Stimulated activated naive CD8-positive, alpha-beta T cell treated with anti-CD3 and anti-CD28 coated beads, Interleukin-15, Interleukin-2, amounts not matched to agents 100 ng/mL and 50 ng/mL, for 24 hours (primary cell): ENCODE data around the gene TMC6.
A peak's percentile ranks its signal among the peaks of the same experiment; 100 is the strongest.
"Not testable (repeated sequence)": the region's sequence is repeated elsewhere in the genome, so short reads cannot be mapped to it uniquely, and the experiment has no call there.

ENCODE experiments used
- H3K27ac Mint-ChIP-seq: one replicate; pipeline ENCODE4 v1.8.0; 2021; ENCODE audit warnings: mild to moderate bottlenecking, mixed read lengths
- H3K27me3 Mint-ChIP-seq: one replicate; pipeline ENCODE4 v1.8.0; 2021; ENCODE audit warnings: mixed read lengths
- H3K36me3 Mint-ChIP-seq: one replicate; pipeline ENCODE4 v1.8.0; 2021; ENCODE audit warnings: low read depth, mixed read lengths
- H3K4me1 Mint-ChIP-seq: one replicate; pipeline ENCODE4 v1.8.0; 2021; ENCODE audit warnings: low read depth, mixed read lengths
- H3K4me3 Mint-ChIP-seq: one replicate; pipeline ENCODE4 v1.8.0; 2021; ENCODE audit warnings: mild to moderate bottlenecking, mixed read lengths
- H3K9me3 Mint-ChIP-seq: one replicate; pipeline ENCODE4 v1.8.0; 2021; ENCODE audit warnings: mixed read lengths

The TMC6 gene

GRCh38 chr17:78124836-78125137 is 3.8 kb downstream of the TMC6 start:
- Mint-ChIP-seq H3K4me3 (peak overlapping the region; percentile 89), H3K27ac (no peak overlapping the region), H3K9me3 (no peaks in the 10 kb centered on the region), H3K36me3 (peaks cover 27% of the 10 kb centered on the region), H3K27me3 (no peaks in the 10 kb centered on the region), H3K4me1 (peaks cover 79% of the 10 kb centered on the region)

GRCh38 chr17:78124081-78124835 is 4.3 kb downstream of the TMC6 start:
- peaks cover 75% of the 10 kb centered on the region for H3K4me1 Mint-ChIP-seq
- no peaks in the 10 kb centered on the region for H3K27me3 Mint-ChIP-seq
- no peaks in the 10 kb centered on the region for H3K9me3 Mint-ChIP-seq
- H3K27ac Mint-ChIP-seq, result peak overlapping the region; percentile 52
- H3K4me3 Mint-ChIP-seq, result peak overlapping the region; percentile 53
- H3K36me3 Mint-ChIP-seq, result peaks cover 27% of the 10 kb centered on the region

- peak overlapping the region; percentile 52 for H3K27ac Mint-ChIP-seq
- H3K36me3 Mint-ChIP-seq, result peaks cover 27% of the 10 kb centered on the region
- H3K4me1 Mint-ChIP-seq, result peaks cover 70% of the 10 kb centered on the region
- H3K27me3 Mint-ChIP-seq, result no peaks in the 10 kb centered on the region
- H3K4me3 Mint-ChIP-seq, result peak overlapping the region; percentile 57
- H3K9me3 Mint-ChIP-seq, result no peaks in the 10 kb centered on the region
Observed at GRCh38 chr17:78123258-78123929, 5.2 kb downstream of the TMC6 start.

GRCh38 chr17:78122931-78123249 is 5.7 kb downstream of the TMC6 start:
- no peaks in the 10 kb centered on the region for H3K9me3 Mint-ChIP-seq
- H3K27ac Mint-ChIP-seq, result peak overlapping the region; percentile 39
- no peaks in the 10 kb centered on the region for H3K27me3 Mint-ChIP-seq
- H3K4me1 Mint-ChIP-seq, result peaks cover 73% of the 10 kb centered on the region
- peak overlapping the region; percentile 57 for H3K4me3 Mint-ChIP-seq
- peaks cover 30% of the 10 kb centered on the region for H3K36me3 Mint-ChIP-seq

GRCh38 chr17:78122216-78122930 is 6.2 kb downstream of the TMC6 start:
- Mint-ChIP-seq H3K4me3 (peak overlapping the region; percentile 72), H3K9me3 (no peaks in the 10 kb centered on the region), H3K27me3 (no peaks in the 10 kb centered on the region), H3K4me1 (peaks cover 76% of the 10 kb centered on the region), H3K36me3 (peaks cover 31% of the 10 kb centered on the region), H3K27ac (peak overlapping the region; percentile 85)

GRCh38 chr17:78121801-78122215 is 6.7 kb downstream of the TMC6 start:
- H3K27ac Mint-ChIP-seq, result peak overlapping the region; percentile 85
- peaks cover 34% of the 10 kb centered on the region for H3K36me3 Mint-ChIP-seq
- peaks cover 72% of the 10 kb centered on the region for H3K4me1 Mint-ChIP-seq
- no peaks in the 10 kb centered on the region for H3K9me3 Mint-ChIP-seq
- H3K27me3 Mint-ChIP-seq, result no peaks in the 10 kb centered on the region
- peak overlapping the region; percentile 72 for H3K4me3 Mint-ChIP-seq

- Mint-ChIP-seq H3K27ac (peak overlapping the region; percentile 85), H3K36me3 (peaks cover 37% of the 10 kb centered on the region), H3K9me3 (no peaks in the 10 kb centered on the region), H3K27me3 (no peaks in the 10 kb centered on the region), H3K4me1 (peaks cover 66% of the 10 kb centered on the region), H3K4me3 (peak overlapping the region; percentile 72)
Observed at GRCh38 chr17:78120971-78121800, 7.4 kb downstream of the TMC6 start.

GRCh38 chr17:78120537-78120936 is 8.0 kb downstream of the TMC6 start:
- no peaks in the 10 kb centered on the region for H3K27me3 Mint-ChIP-seq
- H3K4me3 Mint-ChIP-seq, result no peak overlapping the region
- peaks cover 61% of the 10 kb centered on the region for H3K4me1 Mint-ChIP-seq
- H3K27ac Mint-ChIP-seq, result no peak overlapping the region
- H3K36me3 Mint-ChIP-seq, result peaks cover 37% of the 10 kb centered on the region
- no peaks in the 10 kb centered on the region for H3K9me3 Mint-ChIP-seq

- peaks cover 57% of the 10 kb centered on the region for H3K4me1 Mint-ChIP-seq
- no peaks in the 10 kb centered on the region for H3K27me3 Mint-ChIP-seq
- no peak overlapping the region for H3K4me3 Mint-ChIP-seq
- no peak overlapping the region for H3K27ac Mint-ChIP-seq
- H3K9me3 Mint-ChIP-seq, result no peaks in the 10 kb centered on the region
- H3K36me3 Mint-ChIP-seq, result peaks cover 44% of the 10 kb centered on the region
Observed at GRCh38 chr17:78118801-78119241, 9.7 kb downstream of the TMC6 start.

- Mint-ChIP-seq H3K27ac (no peak overlapping the region), H3K36me3 (peaks cover 40% of the 10 kb centered on the region), H3K4me1 (peaks cover 57% of the 10 kb centered on the region), H3K4me3 (no peak overlapping the region), H3K27me3 (no peaks in the 10 kb centered on the region), H3K9me3 (no peaks in the 10 kb centered on the region)
Observed at GRCh38 chr17:78117027-78117981, 11.3 kb downstream of the TMC6 start.

- H3K27ac Mint-ChIP-seq, result no peak overlapping the region
- no peak overlapping the region for H3K4me3 Mint-ChIP-seq
- no peaks in the 10 kb centered on the region for H3K27me3 Mint-ChIP-seq
- H3K4me1 Mint-ChIP-seq, result peaks cover 48% of the 10 kb centered on the region
- peaks cover 35% of the 10 kb centered on the region for H3K36me3 Mint-ChIP-seq
- H3K9me3 Mint-ChIP-seq, result no peaks in the 10 kb centered on the region
Observed at GRCh38 chr17:78116411-78116810, 12.1 kb downstream of the TMC6 start.

GRCh38 chr17:78115803-78116202 is 12.8 kb downstream of the TMC6 start:
- not testable (repeated sequence) for H3K27me3 Mint-ChIP-seq, H3K9me3 Mint-ChIP-seq, H3K4me3 Mint-ChIP-seq, H3K27ac Mint-ChIP-seq
- H3K4me1 Mint-ChIP-seq, result peaks cover 42% of the 10 kb centered on the region
- H3K36me3 Mint-ChIP-seq, result peaks cover 40% of the 10 kb centered on the region

- peaks cover 41% of the 10 kb centered on the region for H3K36me3 Mint-ChIP-seq
- no peak overlapping the region for H3K4me3 Mint-ChIP-seq
- H3K27ac Mint-ChIP-seq, result no peak overlapping the region
- H3K4me1 Mint-ChIP-seq, result peaks cover 35% of the 10 kb centered on the region
- H3K9me3 Mint-ChIP-seq, result no peaks in the 10 kb centered on the region
- H3K27me3 Mint-ChIP-seq, result no peaks in the 10 kb centered on the region
Observed at GRCh38 chr17:78114831-78115723, 13.5 kb downstream of the TMC6 start.
